KMS-11 (cell line): ENCODE results near the gene SORCS1.

ENCODE experiments used
- H2AFZ ChIP-seq: fragments of 200-600 bp; sonication (generic); 2 replicates; pipeline ENCODE4 v1.6.1; 2016; ENCODE audit warnings: antibody characterized with exemption, mixed run types, low read depth
- H3K27ac ChIP-seq: fragments of 200-600 bp; sonication (generic); 2 replicates; pipeline ENCODE4 v1.6.1; 2016; ENCODE audit warnings: mild to moderate bottlenecking, mixed run types
- H3K27me3 ChIP-seq: fragments of 200-600 bp; sonication (generic); 2 replicates; pipeline ENCODE4 v1.6.1; 2017; ENCODE audit warnings: mild to moderate bottlenecking, low read depth, mixed run types, moderate library complexity; ENCODE audit not compliant: insufficient read depth
- H3K36me3 ChIP-seq: fragments of 200-600 bp; sonication (generic); 2 replicates; pipeline ENCODE4 v1.6.1; 2017; ENCODE audit warnings: mild to moderate bottlenecking, mixed run types; ENCODE audit not compliant: insufficient read depth
- H3K4me1 ChIP-seq: fragments of 200-600 bp; sonication (generic); 2 replicates; pipeline ENCODE4 v1.6.1; 2016; ENCODE audit warnings: mild to moderate bottlenecking, low read depth, mixed run types; ENCODE audit not compliant: poor library complexity, severe bottlenecking
- H3K4me2 ChIP-seq: fragments of 200-600 bp; sonication (generic); 2 replicates; pipeline ENCODE4 v1.7.0; 2016; ENCODE audit warnings: mild to moderate bottlenecking, mixed run types
- H3K4me3 ChIP-seq: fragments of 200-600 bp; sonication (generic); IDR thresholded peaks from 2 replicates; pipeline ENCODE4 v1.6.1; 2017; ENCODE audit warnings: low read depth, low read length, mixed read lengths; ENCODE audit not compliant: insufficient read depth
- H3K79me2 ChIP-seq: fragments of 200-600 bp; sonication (generic); 2 replicates; pipeline ENCODE4 v1.6.1; 2016; ENCODE audit warnings: low read depth, mixed run types; ENCODE audit not compliant: insufficient read depth
- H3K9ac ChIP-seq: fragments of 200-600 bp; sonication (generic); 2 replicates; pipeline ENCODE4 v1.6.1; 2016; ENCODE audit warnings: mild to moderate bottlenecking, mixed run types
- H4K20me1 ChIP-seq: fragments of 200-600 bp; sonication (generic); 2 replicates; pipeline ENCODE4 v1.6.1; 2016; ENCODE audit warnings: mild to moderate bottlenecking, mixed run types; ENCODE audit not compliant: insufficient read depth
- CTCF ChIP-seq: fragments of 200-600 bp; sonication (generic); conservative IDR thresholded peaks from 2 replicates; pipeline ENCODE4 v1.6.1; 2017; ENCODE audit warnings: low read depth, mild to moderate bottlenecking, antibody characterized with exemption, low read length, moderate library complexity, mixed read lengths

The SORCS1 gene

GRCh38 chr10:106914016-106914415 is 250.5 kb downstream of the SORCS1 start:
- Histone ChIP-seq H3K27ac (no peak overlapping the region), H3K4me3 (no peak overlapping the region), H3K9ac (no peak overlapping the region), H3K4me1 (no peaks in the 10 kb centered on the region), H4K20me1 (no peaks in the 10 kb centered on the region), H3K4me2 (no peak overlapping the region), H3K36me3 (no peaks in the 10 kb centered on the region), H3K27me3 (no peaks in the 10 kb centered on the region), H3K79me2 (no peaks in the 10 kb centered on the region), H2AFZ (no peak overlapping the region)
- TF ChIP-seq CTCF: no peak

- no peaks in the 10 kb centered on the region for H4K20me1 ChIP-seq
- no peak overlapping the region for H3K4me3 ChIP-seq
- H3K9ac ChIP-seq: no peak overlapping the region
- H3K36me3 ChIP-seq: no peaks in the 10 kb centered on the region
- H3K79me2 ChIP-seq: no peaks in the 10 kb centered on the region
- H3K27me3 ChIP-seq: no peaks in the 10 kb centered on the region
- H2AFZ ChIP-seq: no peak overlapping the region
- no peak for TF ChIP-seq CTCF
- H3K4me2 ChIP-seq: no peak overlapping the region
- H3K27ac ChIP-seq: no peak overlapping the region
- no peaks in the 10 kb centered on the region for H3K4me1 ChIP-seq
These were observed 251.2 kb downstream of the SORCS1 start for GRCh38 chr10:106913348-106913747.

- Histone ChIP-seq H3K27ac (no peak overlapping the region), H4K20me1 (no peaks in the 10 kb centered on the region), H3K36me3 (no peaks in the 10 kb centered on the region), H3K27me3 (no peaks in the 10 kb centered on the region), H3K9ac (no peak overlapping the region), H3K4me1 (no peaks in the 10 kb centered on the region), H3K79me2 (no peaks in the 10 kb centered on the region), H2AFZ (no peak overlapping the region), H3K4me2 (no peak overlapping the region), H3K4me3 (no peak overlapping the region)
- TF ChIP-seq CTCF: no peak
These were observed 253.4 kb downstream of the SORCS1 start for GRCh38 chr10:106911096-106911495.

- H3K27ac ChIP-seq: no peak overlapping the region
- no peak overlapping the region for H2AFZ ChIP-seq
- H3K9ac ChIP-seq: no peak overlapping the region
- H3K36me3 ChIP-seq: no peaks in the 10 kb centered on the region
- no peak overlapping the region for H3K4me2 ChIP-seq
- no peaks in the 10 kb centered on the region for H3K79me2 ChIP-seq
- TF ChIP-seq CTCF: no peak
- H3K4me1 ChIP-seq: no peaks in the 10 kb centered on the region
- H3K27me3 ChIP-seq: no peaks in the 10 kb centered on the region
- no peaks in the 10 kb centered on the region for H4K20me1 ChIP-seq
- H3K4me3 ChIP-seq: no peak overlapping the region
These were observed 253.8 kb downstream of the SORCS1 start for GRCh38 chr10:106910666-106911065.
